A673 (cell line): ENCODE measurements around the gene SLC18B1.

Source experiments
- EZH2 ChIP-seq: fragments of 200-600 bp; sonication (generic); IDR thresholded peaks from 2 replicates; pipeline ENCODE4 v1.6.1; 2017; ENCODE audit warnings: borderline replicate concordance, low read depth, mild to moderate bottlenecking, mixed read lengths, antibody characterized with exemption, low read length; ENCODE audit not compliant: poor library complexity, severe bottlenecking
- TF ChIP-seq, protein P1 (sequence below): fragments of 300-800, 200-600 bp; sonication (generic); conservative IDR thresholded peaks from 2 replicates; pipeline ENCODE4 v1.5.1; 2017; ENCODE audit warnings: low read depth, mild to moderate bottlenecking, antibody characterized with exemption, low read length, moderate library complexity, mixed read lengths

DNA sequence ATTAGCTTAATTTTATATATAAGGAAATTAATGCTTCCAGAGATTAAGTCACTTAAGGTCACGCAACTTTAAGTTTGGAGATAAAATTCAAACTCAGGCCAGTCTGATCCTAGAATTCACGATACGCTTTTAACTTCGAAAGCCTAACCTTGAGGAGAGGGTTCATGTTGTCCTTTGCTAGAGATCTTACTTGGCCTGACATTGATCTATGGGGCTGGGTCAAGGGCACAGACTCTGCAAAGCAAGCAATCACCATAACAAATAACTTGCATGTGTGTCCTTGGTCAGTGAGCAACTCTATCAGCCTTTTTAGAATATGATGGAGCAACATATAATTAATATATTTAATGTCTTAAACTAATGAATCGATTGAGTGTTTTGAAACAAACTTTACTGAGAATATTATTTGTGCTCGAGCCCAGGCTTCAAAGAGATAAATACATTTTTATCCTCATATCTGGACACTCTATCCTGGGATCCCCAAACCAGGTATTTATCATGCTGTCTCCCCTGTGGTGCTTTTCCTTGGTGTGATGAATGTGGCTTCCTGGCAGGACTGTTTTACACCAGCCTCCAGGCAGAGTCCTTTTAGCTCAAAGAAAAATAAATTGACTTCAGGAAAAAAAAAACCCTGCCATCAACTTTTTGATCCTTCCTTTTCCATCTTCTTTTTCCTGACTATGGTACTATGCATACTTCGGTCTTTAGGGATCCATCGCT lies 45.0 kb upstream of the SLC18B1 start:
- TF ChIP-seq, protein P1, sequence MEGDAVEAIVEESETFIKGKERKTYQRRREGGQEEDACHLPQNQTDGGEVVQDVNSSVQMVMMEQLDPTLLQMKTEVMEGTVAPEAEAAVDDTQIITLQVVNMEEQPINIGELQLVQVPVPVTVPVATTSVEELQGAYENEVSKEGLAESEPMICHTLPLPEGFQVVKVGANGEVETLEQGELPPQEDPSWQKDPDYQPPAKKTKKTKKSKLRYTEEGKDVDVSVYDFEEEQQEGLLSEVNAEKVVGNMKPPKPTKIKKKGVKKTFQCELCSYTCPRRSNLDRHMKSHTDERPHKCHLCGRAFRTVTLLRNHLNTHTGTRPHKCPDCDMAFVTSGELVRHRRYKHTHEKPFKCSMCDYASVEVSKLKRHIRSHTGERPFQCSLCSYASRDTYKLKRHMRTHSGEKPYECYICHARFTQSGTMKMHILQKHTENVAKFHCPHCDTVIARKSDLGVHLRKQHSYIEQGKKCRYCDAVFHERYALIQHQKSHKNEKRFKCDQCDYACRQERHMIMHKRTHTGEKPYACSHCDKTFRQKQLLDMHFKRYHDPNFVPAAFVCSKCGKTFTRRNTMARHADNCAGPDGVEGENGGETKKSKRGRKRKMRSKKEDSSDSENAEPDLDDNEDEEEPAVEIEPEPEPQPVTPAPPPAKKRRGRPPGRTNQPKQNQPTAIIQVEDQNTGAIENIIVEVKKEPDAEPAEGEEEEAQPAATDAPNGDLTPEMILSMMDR = no peak
- no peak for TF ChIP-seq EZH2
